Lower leg skin (tissue), 3 donors: Measurements from ENCODE around the gene STPG3.

Experiments used
- CTCF ChIP-seq, 3 donors: fragments of 450-650 bp; IDR thresholded peaks; one replicate each; pipeline ENCODE4 v1.5.1; 2016; ENCODE audit warnings: antibody characterized with exemption in 3 of 3, mild to moderate bottlenecking in 3 of 3, moderate library complexity in 2 of 3
- POLR2A ChIP-seq, 2 donors: fragments of 450-650 bp; IDR thresholded peaks; one replicate each; pipeline ENCODE4 v1.6.1; 2016 to 2017; ENCODE audit warnings: antibody characterized with exemption in 2 of 2, mild to moderate bottlenecking in 1 of 2, moderate library complexity in 1 of 2

GRCh38 chr9:137237759-137238726, 13.0 kb upstream of the STPG3 start:
- no peak for TF ChIP-seq CTCF (IDR thresholded peaks at IDR 0.05)
- TF ChIP-seq POLR2A (IDR thresholded peaks at IDR 0.05) = no peak
